ENCODE measurements around the gene SFN. TPM values are rescaled to one million over a fixed set of nuclear protein-coding genes. Genes with fewer than 3 reads are reported as not detected.

The SFN gene
- total RNA-seq, 1 experiment from 2014 or later: 1.0 TPM

DNA sequence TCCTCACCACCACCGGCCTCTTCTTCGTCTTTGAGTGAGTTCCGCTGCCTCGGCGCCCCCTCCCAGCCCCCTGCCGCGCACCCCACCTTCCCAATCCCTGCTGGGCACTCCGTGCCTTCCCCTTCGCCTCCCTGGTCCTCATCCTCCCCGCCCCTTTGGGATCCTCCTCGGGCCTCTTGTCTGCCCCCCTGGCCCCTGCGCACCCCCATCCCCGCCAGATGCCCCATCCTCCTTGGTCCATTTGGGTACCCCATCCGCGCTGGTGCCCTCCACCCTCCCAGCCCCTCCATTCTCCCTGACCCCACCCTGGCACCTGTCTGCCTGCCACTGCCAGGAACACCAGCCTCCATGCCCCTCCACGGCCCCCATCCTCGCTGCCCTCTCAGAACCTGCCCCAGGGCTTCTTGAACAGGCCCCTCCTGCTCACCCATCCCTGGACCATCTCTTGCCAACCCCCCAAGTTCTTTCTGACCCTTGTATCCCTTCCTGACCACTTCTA, 35.8 kb upstream of the SFN start:
- DNase-seq: no peak
- Histone ChIP-seq H3K27ac (ENCODE audit: low read length) (peak overlapping the region; percentile 28; the same call in 1 of the 2 replicates), H3K4me2 (ENCODE audit: low read depth, low read length, poor library complexity, severe bottlenecking) (peak overlapping the region; percentile 77), H2AFZ (ENCODE audit: low read length) (no peak overlapping the region), H3K9ac (ENCODE audit: low read length) (peak overlapping the region; percentile 78), H3K4me1 (ENCODE audit: low read length) (peaks cover 38% of the 10 kb centered on the region), H3K4me3 (ENCODE audit: low read length) (peak overlapping the region; percentile 79), H3K9me3 (ENCODE audit: low read length) (no peaks in the 10 kb centered on the region), H3K9me2 (replicated peaks; ENCODE audit: insufficient read depth, low read length) (no peaks in the 10 kb centered on the region), H3K36me3 (ENCODE audit: insufficient read depth, low read length) (peaks cover 20% of the 10 kb centered on the region), H4K20me1 (ENCODE audit: insufficient read depth, low read depth, low read length) (no peaks in the 10 kb centered on the region), H3K79me2 (ENCODE audit: low read length) (peaks cover 53% of the 10 kb centered on the region), H3K27me3 (ENCODE audit: low read length) (no peaks in the 10 kb centered on the region)

GRCh38 chr1:26827663-26828062, 35.3 kb upstream of the SFN start:
- Histone ChIP-seq H3K4me2 (ENCODE audit: low read depth, low read length, poor library complexity, severe bottlenecking) (peak overlapping the region; percentile 77), H2AFZ (ENCODE audit: low read length) (no peak overlapping the region), H4K20me1 (ENCODE audit: insufficient read depth, low read depth, low read length) (no peaks in the 10 kb centered on the region), H3K79me2 (ENCODE audit: low read length) (peaks cover 53% of the 10 kb centered on the region), H3K4me1 (ENCODE audit: low read length) (peaks cover 38% of the 10 kb centered on the region), H3K9me2 (replicated peaks; ENCODE audit: insufficient read depth, low read length) (no peaks in the 10 kb centered on the region), H3K36me3 (ENCODE audit: insufficient read depth, low read length) (peaks cover 21% of the 10 kb centered on the region), H3K4me3 (ENCODE audit: low read length) (peak overlapping the region; percentile 79), H3K9ac (ENCODE audit: low read length) (peak overlapping the region; percentile 78), H3K9me3 (ENCODE audit: low read length) (no peaks in the 10 kb centered on the region), H3K27ac (ENCODE audit: low read length) (no peak overlapping the region; the same call in 1 of the 2 replicates), H3K27me3 (ENCODE audit: low read length) (no peaks in the 10 kb centered on the region)
- DNase-seq: no peak

DNA sequence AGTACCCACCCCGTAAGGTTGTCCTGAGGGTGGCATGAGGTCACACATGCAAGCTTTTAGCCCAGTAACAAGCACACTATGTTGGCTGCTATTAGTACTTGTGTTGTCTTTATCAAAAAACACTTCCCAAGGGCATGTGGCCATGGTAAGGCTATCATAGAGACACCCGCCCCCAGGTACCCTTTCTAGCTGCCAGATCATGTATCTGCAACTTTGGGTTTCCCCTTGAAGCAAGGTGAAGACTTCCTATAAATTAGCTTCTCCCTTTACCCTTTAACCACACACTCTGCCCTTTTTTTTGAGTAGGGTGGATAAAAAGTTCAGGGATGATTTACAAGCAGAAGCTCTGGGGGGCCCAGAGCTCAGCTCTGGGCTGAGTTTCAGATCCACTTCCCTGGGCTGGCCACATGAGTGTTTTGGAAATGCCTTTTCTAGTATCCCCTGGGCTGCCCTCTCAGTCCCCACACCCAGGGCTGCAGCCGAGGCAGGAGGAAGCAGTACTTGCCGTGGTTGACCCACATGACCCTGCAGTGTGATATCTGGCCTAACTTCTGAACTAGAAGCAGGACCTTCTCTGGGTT, 34.4 kb upstream of the SFN start:
- no peaks in the 10 kb centered on the region for H3K9me3 ChIP-seq (ENCODE audit: low read length)
- peaks cover 53% of the 10 kb centered on the region for H3K79me2 ChIP-seq (ENCODE audit: low read length)
- H3K4me3 ChIP-seq (ENCODE audit: low read length): peak overlapping the region; percentile 52
- H2AFZ ChIP-seq (ENCODE audit: low read length): no peak overlapping the region
- peak overlapping the region; percentile 76 for H3K4me2 ChIP-seq (ENCODE audit: low read depth, low read length, poor library complexity, severe bottlenecking)
- H3K36me3 ChIP-seq (ENCODE audit: insufficient read depth, low read length): peaks cover 21% of the 10 kb centered on the region
- peaks cover 42% of the 10 kb centered on the region for H3K4me1 ChIP-seq (ENCODE audit: low read length)
- no peaks in the 10 kb centered on the region for H3K27me3 ChIP-seq (ENCODE audit: low read length)
- H3K9ac ChIP-seq (ENCODE audit: low read length): peak overlapping the region; percentile 53
- no peaks in the 10 kb centered on the region for H3K9me2 ChIP-seq (replicated peaks; ENCODE audit: insufficient read depth, low read length)
- DNase-seq: no peak
- H3K27ac ChIP-seq (ENCODE audit: low read length): peak overlapping the region; percentile 48; the same call in 1 of the 2 replicates
- no peaks in the 10 kb centered on the region for H4K20me1 ChIP-seq (ENCODE audit: insufficient read depth, low read depth, low read length)

GRCh38 chr1:26829184-26829911, 33.6 kb upstream of the SFN start:
- Histone ChIP-seq H3K9me3 (ENCODE audit: low read length) (no peaks in the 10 kb centered on the region), H3K9ac (ENCODE audit: low read length) (peak overlapping the region; percentile 53), H3K79me2 (ENCODE audit: low read length) (peaks cover 53% of the 10 kb centered on the region), H3K4me2 (ENCODE audit: low read depth, low read length, poor library complexity, severe bottlenecking) (peak overlapping the region; percentile 76), H3K27me3 (ENCODE audit: low read length) (no peaks in the 10 kb centered on the region), H3K4me3 (ENCODE audit: low read length) (peak overlapping the region; percentile 52; the same call in 1 of the 2 replicates), H4K20me1 (ENCODE audit: insufficient read depth, low read depth, low read length) (no peaks in the 10 kb centered on the region), H3K4me1 (ENCODE audit: low read length) (peaks cover 42% of the 10 kb centered on the region), H3K27ac (ENCODE audit: low read length) (peak overlapping the region; percentile 48; the same call in 1 of the 2 replicates), H2AFZ (ENCODE audit: low read length) (no peak overlapping the region), H3K36me3 (ENCODE audit: insufficient read depth, low read length) (peaks cover 21% of the 10 kb centered on the region), H3K9me2 (replicated peaks; ENCODE audit: insufficient read depth, low read length) (no peaks in the 10 kb centered on the region)
- no peak for DNase-seq

- H4K20me1 ChIP-seq (ENCODE audit: insufficient read depth, low read depth, low read length): no peaks in the 10 kb centered on the region
- no peak for DNase-seq
- H3K36me3 ChIP-seq (ENCODE audit: insufficient read depth, low read length): peaks cover 31% of the 10 kb centered on the region
These were observed 31.9 kb upstream of the SFN start for GRCh38 chr1:26831059-26831458.

GRCh38 chr1:26831546-26832248, 31.3 kb upstream of the SFN start:
- Histone ChIP-seq H4K20me1 (ENCODE audit: insufficient read depth, low read depth, low read length) (no peaks in the 10 kb centered on the region), H2AFZ (ENCODE audit: low read length) (no peak overlapping the region), H3K4me2 (ENCODE audit: low read depth, low read length, poor library complexity, severe bottlenecking) (no peak overlapping the region), H3K36me3 (ENCODE audit: insufficient read depth, low read length) (peaks cover 35% of the 10 kb centered on the region), H3K9me3 (ENCODE audit: low read length) (no peaks in the 10 kb centered on the region), H3K27me3 (ENCODE audit: low read length) (no peaks in the 10 kb centered on the region), H3K27ac (ENCODE audit: low read length) (no peak overlapping the region), H3K79me2 (ENCODE audit: low read length) (peaks cover 50% of the 10 kb centered on the region), H3K4me1 (ENCODE audit: low read length) (peaks cover 32% of the 10 kb centered on the region), H3K4me3 (ENCODE audit: low read length) (no peak overlapping the region), H3K9ac (ENCODE audit: low read length) (no peak overlapping the region), H3K9me2 (replicated peaks; ENCODE audit: insufficient read depth, low read length) (no peaks in the 10 kb centered on the region)
- DNase-seq: peak; percentile 34

More at GRCh38 chr1:26831059-26831458, 31.9 kb upstream of the SFN start:
- Histone ChIP-seq H3K27ac (ENCODE audit: low read length) (no peak overlapping the region), H2AFZ (ENCODE audit: low read length) (no peak overlapping the region), H3K4me3 (ENCODE audit: low read length) (no peak overlapping the region), H3K9me3 (ENCODE audit: low read length) (no peaks in the 10 kb centered on the region), H3K4me1 (ENCODE audit: low read length) (peaks cover 35% of the 10 kb centered on the region), H3K9me2 (replicated peaks; ENCODE audit: insufficient read depth, low read length) (no peaks in the 10 kb centered on the region), H3K9ac (ENCODE audit: low read length) (no peak overlapping the region), H3K27me3 (ENCODE audit: low read length) (no peaks in the 10 kb centered on the region), H3K79me2 (ENCODE audit: low read length) (peaks cover 52% of the 10 kb centered on the region), H3K4me2 (ENCODE audit: low read depth, low read length, poor library complexity, severe bottlenecking) (no peak overlapping the region)

GRCh38 chr1:26832249-26832960, 30.5 kb upstream of the SFN start:
- no peaks in the 10 kb centered on the region for H3K27me3 ChIP-seq (ENCODE audit: low read length)

More at GRCh38 chr1:26832249-26832960, 30.5 kb upstream of the SFN start:
- no peaks in the 10 kb centered on the region for H4K20me1 ChIP-seq (ENCODE audit: insufficient read depth, low read depth, low read length)
- no peak overlapping the region for H3K9ac ChIP-seq (ENCODE audit: low read length)
- DNase-seq: peak; percentile 33
- no peaks in the 10 kb centered on the region for H3K9me2 ChIP-seq (replicated peaks; ENCODE audit: insufficient read depth, low read length)
- no peak overlapping the region for H3K27ac ChIP-seq (ENCODE audit: low read length)
- H2AFZ ChIP-seq (ENCODE audit: low read length): no peak overlapping the region
- no peak overlapping the region for H3K4me2 ChIP-seq (ENCODE audit: low read depth, low read length, poor library complexity, severe bottlenecking)
- peaks cover 32% of the 10 kb centered on the region for H3K4me1 ChIP-seq (ENCODE audit: low read length)
- H3K36me3 ChIP-seq (ENCODE audit: insufficient read depth, low read length): peaks cover 35% of the 10 kb centered on the region
- no peaks in the 10 kb centered on the region for H3K9me3 ChIP-seq (ENCODE audit: low read length)
- peaks cover 44% of the 10 kb centered on the region for H3K79me2 ChIP-seq (ENCODE audit: low read length)
- H3K4me3 ChIP-seq (ENCODE audit: low read length): no peak overlapping the region
